ENCODE results near the gene ADAMTS7. TPM values are rescaled to one million over a fixed set of nuclear protein-coding genes. Genes with fewer than 3 reads are reported as not detected.
A peak's percentile ranks its signal among the peaks of the same experiment; 100 is the strongest.
"Not testable (repeated sequence)": the region's sequence is repeated elsewhere in the genome, so short reads cannot be mapped to it uniquely, and the experiment has no call there.

Gene ADAMTS7
- polyA plus RNA-seq, 2 of the 4 experiments (the other 2 are of a cell fraction) = 1.5 to 2.9 TPM

GRCh38 chr15:78730955-78731354, 80.3 kb downstream of the ADAMTS7 start (continued):
- TF ChIP-seq ATOH8 (CRISPR knock-in tag; IDR thresholded peaks at IDR 0.05; ENCODE audit: low read depth) (no peak), USF2 (IDR thresholded peaks at IDR 0.05) (no peak), MAX (IDR thresholded peaks at IDR 0.05) (no peak), HOXA7 (CRISPR knock-in tag; IDR thresholded peaks at IDR 0.05) (no peak), PBX3 (IDR thresholded peaks at IDR 0.05) (no peak), HMGXB4 (CRISPR knock-in tag; IDR thresholded peaks at IDR 0.05; ENCODE audit: borderline replicate concordance) (no peak), PHF8 (IDR thresholded peaks at IDR 0.05; ENCODE audit: borderline replicate concordance, low read depth) (no peak), JUN (IDR thresholded peaks at IDR 0.05) (no peak)

- not testable (repeated sequence) for H3K4me3 ChIP-seq; FAIRE-seq; H3K9me3 ChIP-seq; DNase-seq (ENCODE audit: low read depth in 1 of 2, low spot score in 1 of 2)
- peaks cover 26% of the 10 kb centered on the region for H3K4me1 ChIP-seq
- peak overlapping the region; percentile 62 to 68 for H3K27ac ChIP-seq
- CTCF ChIA-PET = interaction anchor here (0.8 to 5.5 kb wide), 10 partner anchors 11 to 826 kb away, joined by 3 to 44 read pairs (median 4); no protein-coding TSS in a partner anchor
- POLR2A ChIA-PET = interaction anchor here (2.0 kb wide), 1 partner anchor 8 kb away, joined by 11 read pairs; no protein-coding TSS in a partner anchor
- 40% methylated on average over 1 of the region's 1 CpG for WGBS (ENCODE audit: missing lambda C conversion rate)
- ATAC-seq = 0 out of 6 replicates have a peak, but pooled peaks of 1 of the 2 experiments have one; percentile 50
- peak overlapping the region; percentile 33 for H3K4me2 ChIP-seq
Measured at GRCh38 chr15:78728427-78728826, 82.8 kb downstream of the ADAMTS7 start.

GRCh38 chr15:78727561-78727960, 83.7 kb downstream of the ADAMTS7 start:
- WGBS (ENCODE audit: missing lambda C conversion rate) = 56% methylated on average over 5 of the region's 5 CpGs
- ChIA-PET CTCF (interaction anchor here (2.2 to 5.5 kb wide), 4 partner anchors 12 to 89 kb away, joined by 8 to 44 read pairs (median 18); no protein-coding TSS in a partner anchor), POLR2A (no interaction called here)
- DNase-seq (ENCODE audit: low read depth in 1 of 2, low spot score in 1 of 2) = peak; percentile 34 to 45
- peak overlapping the region; percentile 51 to 68; a peak in 5 of 6 replicates for H3K27ac ChIP-seq
- H3K9me3 ChIP-seq = no peaks in the 10 kb centered on the region
- peaks cover 26% of the 10 kb centered on the region for H3K4me1 ChIP-seq
- no peak for TF ChIP-seq HES2 (IDR thresholded peaks at IDR 0.05)
- no peak for TF ChIP-seq PBX3 (IDR thresholded peaks at IDR 0.05)
- TF ChIP-seq FOSL2 (IDR thresholded peaks at IDR 0.05) = no peak
- peak; percentile 20; the same call in 1 of the 2 replicates for TF ChIP-seq FOSL2 (CRISPR knock-in tag; IDR thresholded peaks at IDR 0.05)
- no peak for FAIRE-seq
- ATAC-seq = peak; percentile 70 to 72; a peak in 4 of 6 replicates
- no peak overlapping the region for H3K4me3 ChIP-seq
- peak overlapping the region; percentile 33 for H3K4me2 ChIP-seq

Measured in A549 (cell line).